GM21381 (cell line): ENCODE data around the gene LYPD6B.

Experiments
- ATAC-seq: cut with Tn5 transposase; IDR thresholded peaks from one replicate; pipeline ENCODE4 v1.9.1; 2021; ENCODE audit warnings: mild to moderate bottlenecking, moderate library complexity; ENCODE audit not compliant: unreplicated experiment

Gene LYPD6B

GRCh38 chr2:149101818-149102217, 63.3 kb downstream of the LYPD6B start:
- no peak for ATAC-seq

- no peak for ATAC-seq
These were observed 64.7 kb downstream of the LYPD6B start for GRCh38 chr2:149103081-149103620.

GRCh38 chr2:149104221-149104620, 65.7 kb downstream of the LYPD6B start:
- ATAC-seq, result no peak

GRCh38 chr2:149112068-149112467, 73.6 kb downstream of the LYPD6B start:
- no peak for ATAC-seq

GRCh38 chr2:149112713-149113112, 74.2 kb downstream of the LYPD6B start:
- no peak for ATAC-seq

- ATAC-seq, result no peak
These were observed 77.3 kb downstream of the LYPD6B start for GRCh38 chr2:149115781-149116180.

- ATAC-seq, result no peak
These were observed 80.9 kb downstream of the LYPD6B start for GRCh38 chr2:149119368-149119767.

GRCh38 chr2:149122516-149122915, 84.0 kb downstream of the LYPD6B start:
- ATAC-seq, result no peak

GRCh38 chr2:149125031-149125725, 86.7 kb downstream of the LYPD6B start:
- no peak for ATAC-seq

GRCh38 chr2:149129433-149129832, 90.9 kb downstream of the LYPD6B start:
- ATAC-seq, result no peak

- no peak for ATAC-seq
These were observed 93.8 kb downstream of the LYPD6B start for GRCh38 chr2:149132339-149132738.

- ATAC-seq, result no peak
These were observed 94.4 kb downstream of the LYPD6B start for GRCh38 chr2:149132901-149133300.

- no peak for ATAC-seq
These were observed 95.9 kb downstream of the LYPD6B start for GRCh38 chr2:149134335-149134923.

GRCh38 chr2:149136111-149136510, 97.6 kb downstream of the LYPD6B start:
- no peak for ATAC-seq

- ATAC-seq, result no peak
These were observed 102.5 kb downstream of the LYPD6B start for GRCh38 chr2:149141046-149141445.

- no peak for ATAC-seq
These were observed 105.2 kb downstream of the LYPD6B start for GRCh38 chr2:149143734-149144133.

GRCh38 chr2:149145314-149146295, 107.1 kb downstream of the LYPD6B start:
- ATAC-seq, result no peak

- ATAC-seq, result no peak
These were observed 108.4 kb downstream of the LYPD6B start for GRCh38 chr2:149146876-149147275.

GRCh38 chr2:149148194-149149006, 109.9 kb downstream of the LYPD6B start:
- ATAC-seq, result no peak

- no peak for ATAC-seq
These were observed 110.5 kb downstream of the LYPD6B start for GRCh38 chr2:149149007-149149297.
